Hepatocyte (in vitro differentiated cells): ENCODE data around the gene DPH2.

Source experiments
- EZH2 ChIP-seq: fragments of 200-600 bp; sonication (generic); IDR thresholded peaks from 2 replicates; pipeline ENCODE4 v1.6.1; 2016; ENCODE audit warnings: antibody characterized with exemption, mild to moderate bottlenecking, borderline replicate concordance
- TF ChIP-seq, protein P1 (sequence below): fragments of 200-600 bp; sonication (generic); IDR thresholded peaks from 2 replicates; pipeline ENCODE4 v1.5.1; 2016; ENCODE audit warnings: antibody characterized with exemption, mild to moderate bottlenecking; ENCODE audit not compliant: poor library complexity

GRCh38 chr1:44008259-44008658 lies 38.4 kb downstream of the DPH2 start:
- TF ChIP-seq, protein P1, sequence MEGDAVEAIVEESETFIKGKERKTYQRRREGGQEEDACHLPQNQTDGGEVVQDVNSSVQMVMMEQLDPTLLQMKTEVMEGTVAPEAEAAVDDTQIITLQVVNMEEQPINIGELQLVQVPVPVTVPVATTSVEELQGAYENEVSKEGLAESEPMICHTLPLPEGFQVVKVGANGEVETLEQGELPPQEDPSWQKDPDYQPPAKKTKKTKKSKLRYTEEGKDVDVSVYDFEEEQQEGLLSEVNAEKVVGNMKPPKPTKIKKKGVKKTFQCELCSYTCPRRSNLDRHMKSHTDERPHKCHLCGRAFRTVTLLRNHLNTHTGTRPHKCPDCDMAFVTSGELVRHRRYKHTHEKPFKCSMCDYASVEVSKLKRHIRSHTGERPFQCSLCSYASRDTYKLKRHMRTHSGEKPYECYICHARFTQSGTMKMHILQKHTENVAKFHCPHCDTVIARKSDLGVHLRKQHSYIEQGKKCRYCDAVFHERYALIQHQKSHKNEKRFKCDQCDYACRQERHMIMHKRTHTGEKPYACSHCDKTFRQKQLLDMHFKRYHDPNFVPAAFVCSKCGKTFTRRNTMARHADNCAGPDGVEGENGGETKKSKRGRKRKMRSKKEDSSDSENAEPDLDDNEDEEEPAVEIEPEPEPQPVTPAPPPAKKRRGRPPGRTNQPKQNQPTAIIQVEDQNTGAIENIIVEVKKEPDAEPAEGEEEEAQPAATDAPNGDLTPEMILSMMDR, result no peak
- TF ChIP-seq EZH2, result no peak
